Measurements from ENCODE around the gene MICAL3. TPM values are rescaled to one million over a fixed set of nuclear protein-coding genes. Genes with fewer than 3 reads are reported as not detected.

Gene MICAL3
- total RNA-seq, 2 experiments from 2014 or later: 21.9 to 22.5 TPM

GRCh38 chr22:17946662-17947367, 77.5 kb downstream of the MICAL3 start:
- ChIA-PET POLR2A (no interaction called here), CTCF (interaction anchor here (0.7 to 1.1 kb wide), 2 partner anchors 9 to 987 kb away, joined by 3 read pairs; no protein-coding TSS in a partner anchor)
- DNase-seq (no peak), ATAC-seq (no peak)
- H3K27me3 Mint-ChIP-seq: no peaks in the 10 kb centered on the region
- H3K4me3 Mint-ChIP-seq: no peak overlapping the region
- H3K9me3 Mint-ChIP-seq (ENCODE audit: low read depth): no peaks in the 10 kb centered on the region
- H3K36me3 Mint-ChIP-seq (ENCODE audit: low read depth): no peaks in the 10 kb centered on the region
- H3K27ac Mint-ChIP-seq: no peak overlapping the region
- no peaks in the 10 kb centered on the region for H3K4me1 Mint-ChIP-seq
- intact Hi-C loops (cut with DNase I, micrococcal nuclease): no loop called here

DNA sequence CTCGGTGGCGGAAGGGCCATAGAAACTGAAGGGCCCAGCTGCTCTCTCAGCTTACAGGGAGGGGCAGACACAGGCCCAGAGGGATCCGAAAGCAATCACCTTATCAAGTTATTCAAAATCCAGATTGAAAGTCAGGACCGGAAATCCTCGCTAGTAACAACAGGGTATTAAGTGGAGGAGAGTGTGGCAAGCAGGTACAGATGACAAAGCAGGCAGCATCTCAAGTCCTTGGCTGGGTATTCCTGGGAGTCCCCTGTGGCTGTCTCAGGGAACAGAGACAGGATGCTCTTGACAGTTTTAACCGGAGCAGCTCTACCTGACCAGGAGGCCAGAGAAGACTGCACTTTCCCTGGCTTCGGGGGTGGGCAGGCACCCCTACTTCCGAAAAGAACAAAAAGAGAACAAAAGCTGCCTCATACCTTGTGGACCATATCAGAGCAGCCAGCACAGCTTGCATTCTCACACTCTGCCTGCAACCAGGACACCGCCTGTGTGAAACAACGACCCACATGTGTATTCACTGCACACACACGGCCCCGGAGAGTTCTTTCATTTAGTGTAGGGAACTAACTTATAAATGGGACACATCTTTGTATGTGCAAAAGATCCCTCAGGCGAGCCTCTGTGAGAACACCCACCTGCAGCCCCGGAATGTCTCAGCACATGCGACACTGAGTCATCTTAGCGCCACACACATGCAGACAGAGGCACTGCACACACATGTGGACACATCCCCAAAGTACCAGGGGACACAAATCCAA, 78.3 kb downstream of the MICAL3 start:
- intact Hi-C loops (cut with DNase I, micrococcal nuclease): no loop called here
- ChIA-PET CTCF (interaction anchor here (0.7 to 1.0 kb wide), 2 partner anchors 64 to 986 kb away, joined by 3 read pairs; no protein-coding TSS in a partner anchor), POLR2A (no interaction called here)
- Mint-ChIP-seq H3K4me3 (no peak overlapping the region), H3K9me3 (ENCODE audit: low read depth) (no peaks in the 10 kb centered on the region), H3K27me3 (no peaks in the 10 kb centered on the region), H3K4me1 (no peaks in the 10 kb centered on the region), H3K27ac (no peak overlapping the region), H3K36me3 (ENCODE audit: low read depth) (no peaks in the 10 kb centered on the region)
- DNase-seq: no peak
- ATAC-seq: no peak

- CTCF ChIA-PET: interaction anchor here (1.0 kb wide), 1 partner anchor 63 kb away, joined by 3 read pairs; no protein-coding TSS in a partner anchor
- POLR2A ChIA-PET: no interaction called here
- ATAC-seq: no peak
- Mint-ChIP-seq H3K4me1 (no peaks in the 10 kb centered on the region), H3K9me3 (ENCODE audit: low read depth) (no peaks in the 10 kb centered on the region), H3K36me3 (ENCODE audit: low read depth) (no peaks in the 10 kb centered on the region), H3K27me3 (no peaks in the 10 kb centered on the region), H3K4me3 (no peak overlapping the region), H3K27ac (no peak overlapping the region)
- intact Hi-C loops (cut with DNase I, micrococcal nuclease): no loop called here
- DNase-seq: no peak
These were observed 79.0 kb downstream of the MICAL3 start for GRCh38 chr22:17945156-17945887.

DNA sequence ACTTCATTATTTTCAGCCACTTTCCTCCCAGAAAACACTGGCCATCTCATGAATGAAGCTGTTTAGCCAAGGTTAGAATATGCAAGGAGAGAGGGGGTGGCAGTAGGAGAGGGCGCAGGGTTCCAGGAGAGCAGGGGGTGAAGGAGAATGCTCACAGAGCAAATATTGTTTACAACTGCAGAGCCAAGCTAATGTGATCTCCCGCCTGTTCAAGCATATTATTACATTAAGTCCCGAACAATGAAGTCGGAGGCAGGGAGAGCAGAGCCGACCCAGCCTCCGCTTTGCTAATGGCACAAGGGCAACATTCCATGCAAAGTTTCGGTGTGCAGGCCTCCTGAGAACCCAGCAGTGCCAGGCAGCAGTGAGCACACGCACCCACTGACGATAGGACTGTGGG, 80.1 kb downstream of the MICAL3 start:
- H3K36me3 Mint-ChIP-seq (ENCODE audit: low read depth): no peaks in the 10 kb centered on the region

GRCh38 chr22:17943533-17944249, 80.7 kb downstream of the MICAL3 start:
- Mint-ChIP-seq H3K27me3 (no peaks in the 10 kb centered on the region), H3K36me3 (ENCODE audit: low read depth) (no peaks in the 10 kb centered on the region), H3K27ac (no peak overlapping the region), H3K9me3 (ENCODE audit: low read depth) (no peaks in the 10 kb centered on the region), H3K4me3 (no peak overlapping the region), H3K4me1 (no peaks in the 10 kb centered on the region)
- intact Hi-C loops (cut with DNase I, micrococcal nuclease): no loop called here
- ATAC-seq: no peak
- CTCF ChIA-PET: no interaction called here
- POLR2A ChIA-PET: interaction anchor here (0.6 kb wide), 1 partner anchor 207 kb away, joined by 10 read pairs; no protein-coding TSS in a partner anchor
- no peak for DNase-seq

More for the DNA sequence above, 80.1 kb downstream of the MICAL3 start:
- ChIA-PET POLR2A (no interaction called here), CTCF (no interaction called here)
- no peak for ATAC-seq
- no peaks in the 10 kb centered on the region for H3K27me3 Mint-ChIP-seq
- no peaks in the 10 kb centered on the region for H3K4me1 Mint-ChIP-seq
- no peaks in the 10 kb centered on the region for H3K9me3 Mint-ChIP-seq (ENCODE audit: low read depth)
- DNase-seq: no peak
- intact Hi-C loops (cut with DNase I, micrococcal nuclease): no loop called here
- H3K27ac Mint-ChIP-seq: no peak overlapping the region
- no peak overlapping the region for H3K4me3 Mint-ChIP-seq

DNA sequence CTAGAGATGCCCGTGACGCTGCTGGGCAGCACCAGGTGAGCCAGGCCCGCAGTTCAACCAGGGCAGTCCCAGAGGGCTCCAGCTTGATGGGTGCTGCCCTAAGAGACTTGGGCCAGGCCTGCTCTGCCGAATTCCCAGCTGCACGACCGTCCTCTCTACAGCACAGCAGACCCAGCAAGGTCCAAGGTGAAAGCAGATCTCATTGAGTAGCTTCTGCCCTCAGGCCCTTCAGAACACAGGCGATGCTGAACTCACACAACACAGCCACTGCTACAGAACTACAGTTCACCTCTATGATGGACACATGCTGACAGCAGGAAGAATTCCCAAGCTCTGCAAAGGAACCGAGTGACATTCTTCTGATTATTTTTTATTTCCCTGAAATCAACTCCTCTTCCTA, 81.6 kb downstream of the MICAL3 start:
- no peaks in the 10 kb centered on the region for H3K36me3 Mint-ChIP-seq (ENCODE audit: low read depth)
- intact Hi-C loops (cut with DNase I, micrococcal nuclease): no loop called here
- H3K27me3 Mint-ChIP-seq: no peaks in the 10 kb centered on the region
- H3K4me1 Mint-ChIP-seq: no peaks in the 10 kb centered on the region
- ChIA-PET POLR2A (interaction anchor here (0.6 kb wide), 1 partner anchor 206 kb away, joined by 10 read pairs; no protein-coding TSS in a partner anchor), CTCF (interaction anchor here (1.5 kb wide), 1 partner anchor 22 kb away, joined by 3 read pairs; no protein-coding TSS in a partner anchor)
- no peaks in the 10 kb centered on the region for H3K9me3 Mint-ChIP-seq (ENCODE audit: low read depth)
- H3K4me3 Mint-ChIP-seq: no peak overlapping the region
- no peak overlapping the region for H3K27ac Mint-ChIP-seq
- no peak for ATAC-seq
- no peak for DNase-seq

DNA sequence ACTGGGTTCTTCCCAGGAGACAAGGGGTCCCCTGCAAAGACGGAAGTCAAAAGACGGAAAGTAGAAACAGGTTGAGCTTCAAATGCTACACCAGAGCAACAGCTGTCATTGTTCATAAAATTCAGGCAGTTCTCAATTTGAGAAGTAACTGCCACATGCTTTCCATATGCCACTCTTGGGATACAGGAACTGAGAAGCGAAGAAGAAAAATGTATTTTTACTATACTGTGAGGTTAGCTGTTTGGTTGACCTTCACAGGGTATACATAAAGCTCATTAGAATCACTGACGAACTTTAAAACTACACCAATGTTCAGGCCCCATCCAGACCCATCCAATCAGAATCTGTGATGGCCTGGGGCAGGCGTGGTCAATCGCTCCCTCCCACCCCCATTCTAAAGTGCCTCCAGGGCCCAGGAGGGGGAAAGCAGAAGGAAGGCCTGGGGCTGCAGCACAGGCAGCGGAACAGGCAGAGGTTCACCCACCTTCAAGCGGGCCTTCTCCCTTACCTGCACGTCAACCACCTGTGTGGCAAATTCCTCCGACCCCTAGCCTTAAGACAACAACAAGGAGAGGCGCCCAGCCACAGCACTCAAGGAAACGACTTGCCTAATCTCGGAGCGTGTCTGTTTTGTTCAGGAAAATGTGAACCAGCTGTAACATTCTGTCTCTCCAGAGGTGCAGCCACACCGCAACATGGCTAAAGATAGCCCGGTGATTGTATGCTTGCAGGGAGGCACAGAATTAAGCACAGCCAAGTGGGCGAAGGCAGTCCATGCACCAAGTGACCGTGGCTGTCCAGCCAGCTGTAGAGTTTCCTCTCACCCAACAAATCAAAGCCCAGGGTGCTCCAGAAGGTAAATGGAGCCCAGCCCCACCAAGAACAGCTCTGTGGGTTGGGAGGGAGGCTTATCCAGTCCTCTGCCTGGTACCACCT, 82.6 kb downstream of the MICAL3 start:
- Mint-ChIP-seq H3K9me3 (ENCODE audit: low read depth) (no peaks in the 10 kb centered on the region), H3K4me1 (no peaks in the 10 kb centered on the region), H3K36me3 (ENCODE audit: low read depth) (no peaks in the 10 kb centered on the region), H3K27ac (no peak overlapping the region), H3K27me3 (no peaks in the 10 kb centered on the region), H3K4me3 (no peak overlapping the region)
- ATAC-seq: no peak
- no peak for DNase-seq
- POLR2A ChIA-PET: no interaction called here
- CTCF ChIA-PET: interaction anchor here (0.6 to 1.5 kb wide), 2 partner anchors 21 to 156 kb away, joined by 3 read pairs; no protein-coding TSS in a partner anchor
- intact Hi-C loops (cut with DNase I, micrococcal nuclease): no loop called here

DNA sequence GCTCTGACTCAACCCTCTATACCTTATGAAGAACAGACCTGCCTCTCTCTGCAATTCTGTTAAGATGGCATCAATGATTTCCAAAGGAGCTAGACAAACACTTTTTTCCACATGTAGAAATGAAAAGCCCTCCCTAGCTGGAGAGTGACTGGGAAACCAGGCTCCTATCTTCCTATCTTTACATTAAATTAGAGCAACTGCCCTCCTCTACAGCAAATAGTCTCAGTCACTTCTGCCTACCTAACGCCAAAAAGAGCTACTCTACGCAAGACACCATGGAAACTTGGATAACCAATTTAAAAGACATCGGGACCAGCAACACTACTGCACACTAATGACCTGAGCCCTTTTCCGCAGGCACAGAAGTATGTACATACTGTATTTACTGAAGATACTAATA, 84.8 kb downstream of the MICAL3 start:
- no peak for ATAC-seq
- Mint-ChIP-seq H3K36me3 (ENCODE audit: low read depth) (no peaks in the 10 kb centered on the region), H3K4me1 (no peaks in the 10 kb centered on the region), H3K9me3 (ENCODE audit: low read depth) (no peaks in the 10 kb centered on the region), H3K27ac (no peak overlapping the region), H3K4me3 (no peak overlapping the region), H3K27me3 (no peaks in the 10 kb centered on the region)
- intact Hi-C loops (cut with DNase I, micrococcal nuclease): no loop called here
- CTCF ChIA-PET: no interaction called here
- POLR2A ChIA-PET: no interaction called here
- no peak for DNase-seq

DNA sequence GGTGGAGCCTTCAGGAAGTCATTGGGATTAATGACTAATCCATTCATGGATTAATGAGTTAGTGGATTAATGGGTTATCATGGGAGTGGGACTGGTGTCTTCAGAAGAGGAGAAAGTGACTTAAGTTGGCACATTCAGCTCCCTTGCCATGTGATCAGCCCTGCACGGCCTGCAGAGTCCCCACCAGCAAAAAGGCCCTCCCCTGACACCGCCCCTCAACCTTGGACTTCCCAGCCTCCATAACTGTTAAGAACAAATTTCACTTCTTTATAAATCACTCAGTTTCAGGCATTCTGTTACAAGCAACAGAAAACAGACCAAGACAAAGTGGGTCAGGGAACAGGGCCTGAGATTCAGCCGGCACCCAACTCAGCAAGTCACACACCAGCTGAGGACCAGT, 85.3 kb downstream of the MICAL3 start:
- H3K27ac Mint-ChIP-seq: no peak overlapping the region
- ChIA-PET CTCF (interaction anchor here (1.3 kb wide), 1 partner anchor 137 kb away, joined by 3 read pairs; no protein-coding TSS in a partner anchor), POLR2A (no interaction called here)
- H3K27me3 Mint-ChIP-seq: no peaks in the 10 kb centered on the region
- ATAC-seq: no peak
- H3K36me3 Mint-ChIP-seq (ENCODE audit: low read depth): no peaks in the 10 kb centered on the region
- no peaks in the 10 kb centered on the region for H3K4me1 Mint-ChIP-seq
- H3K4me3 Mint-ChIP-seq: no peak overlapping the region
- intact Hi-C loops (cut with DNase I, micrococcal nuclease): no loop called here
- DNase-seq: no peak
- no peaks in the 10 kb centered on the region for H3K9me3 Mint-ChIP-seq (ENCODE audit: low read depth)

DNA sequence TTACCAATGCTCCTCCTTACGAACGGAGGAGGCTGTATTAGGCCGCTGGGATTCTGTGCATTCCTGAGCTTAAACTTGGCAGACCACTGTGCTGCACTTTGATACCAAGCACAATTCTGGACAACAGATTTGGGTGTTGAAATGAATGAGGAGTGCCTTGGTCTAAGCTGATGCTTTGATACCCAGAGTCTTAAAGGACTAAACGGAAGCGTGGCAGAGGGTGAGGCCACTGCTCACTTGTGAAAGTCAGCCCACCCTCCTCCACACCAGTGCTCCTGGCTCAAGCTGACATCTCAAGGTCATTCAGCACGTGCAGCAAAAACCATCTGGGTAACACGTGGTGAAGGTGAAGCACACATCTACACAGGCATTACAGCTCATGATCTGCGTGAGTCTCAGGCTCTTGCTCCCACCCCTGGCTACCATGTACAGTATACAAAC, 85.9 kb downstream of the MICAL3 start:
- H3K27ac Mint-ChIP-seq: no peak overlapping the region
- ATAC-seq (no peak), DNase-seq (no peak)
- intact Hi-C loops (cut with DNase I, micrococcal nuclease): no loop called here
- ChIA-PET CTCF (interaction anchor here (1.3 kb wide), 1 partner anchor 138 kb away, joined by 3 read pairs; no protein-coding TSS in a partner anchor), POLR2A (no interaction called here)
- H3K9me3 Mint-ChIP-seq (ENCODE audit: low read depth): no peaks in the 10 kb centered on the region
- H3K4me1 Mint-ChIP-seq: peaks cover 3% of the 10 kb centered on the region
- H3K36me3 Mint-ChIP-seq (ENCODE audit: low read depth): no peaks in the 10 kb centered on the region
- no peaks in the 10 kb centered on the region for H3K27me3 Mint-ChIP-seq
- H3K4me3 Mint-ChIP-seq: no peak overlapping the region
